ENCODE results near the gene PPP1CA.

DNA sequence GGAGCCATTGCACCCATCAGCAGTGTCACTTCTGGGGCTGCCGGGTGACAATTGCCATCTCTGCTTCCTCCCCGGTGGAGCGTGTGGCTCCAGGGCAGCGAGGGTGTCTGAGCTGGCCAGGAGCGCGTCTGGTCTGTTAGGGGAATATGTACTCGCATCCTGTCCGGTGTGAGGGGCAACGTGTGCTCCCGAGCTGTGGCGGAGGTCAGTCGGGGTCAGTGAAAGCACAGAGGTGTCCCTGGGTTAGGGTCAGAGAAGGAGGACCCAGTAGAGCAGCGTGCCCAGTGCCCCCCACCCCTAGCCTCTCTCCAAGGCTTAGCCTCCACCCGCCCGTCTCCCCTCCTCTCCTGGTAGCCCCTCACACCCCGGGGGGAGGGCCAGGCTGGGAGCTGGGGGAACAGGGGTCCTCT lies 29.7 kb downstream of the PPP1CA start:
- TF ChIP-seq, protein P1, sequence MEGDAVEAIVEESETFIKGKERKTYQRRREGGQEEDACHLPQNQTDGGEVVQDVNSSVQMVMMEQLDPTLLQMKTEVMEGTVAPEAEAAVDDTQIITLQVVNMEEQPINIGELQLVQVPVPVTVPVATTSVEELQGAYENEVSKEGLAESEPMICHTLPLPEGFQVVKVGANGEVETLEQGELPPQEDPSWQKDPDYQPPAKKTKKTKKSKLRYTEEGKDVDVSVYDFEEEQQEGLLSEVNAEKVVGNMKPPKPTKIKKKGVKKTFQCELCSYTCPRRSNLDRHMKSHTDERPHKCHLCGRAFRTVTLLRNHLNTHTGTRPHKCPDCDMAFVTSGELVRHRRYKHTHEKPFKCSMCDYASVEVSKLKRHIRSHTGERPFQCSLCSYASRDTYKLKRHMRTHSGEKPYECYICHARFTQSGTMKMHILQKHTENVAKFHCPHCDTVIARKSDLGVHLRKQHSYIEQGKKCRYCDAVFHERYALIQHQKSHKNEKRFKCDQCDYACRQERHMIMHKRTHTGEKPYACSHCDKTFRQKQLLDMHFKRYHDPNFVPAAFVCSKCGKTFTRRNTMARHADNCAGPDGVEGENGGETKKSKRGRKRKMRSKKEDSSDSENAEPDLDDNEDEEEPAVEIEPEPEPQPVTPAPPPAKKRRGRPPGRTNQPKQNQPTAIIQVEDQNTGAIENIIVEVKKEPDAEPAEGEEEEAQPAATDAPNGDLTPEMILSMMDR (IDR thresholded peaks at IDR 0.05; ENCODE audit: insufficient read depth, low read depth, low read length): no peak
- TF ChIP-seq EZH2 (IDR thresholded peaks at IDR 0.05; ENCODE audit: insufficient read depth, low read length): no peak
